Gastroesophageal sphincter (tissue), 3 donors: ENCODE measurements around the gene PFKFB4.

Experiments used
- CTCF ChIP-seq, 4 experiments: fragments of 200-600 bp in 2 of 4; fragments of 450-650 bp in 2 of 4; sonication (generic) in 1 of 4; IDR thresholded peaks; one replicate each; pipeline ENCODE4 v1.5.1; 2017 to 2019; ENCODE audit warnings: antibody characterized with exemption in 4 of 4, mild to moderate bottlenecking in 2 of 4, moderate library complexity in 2 of 4
- POLR2A ChIP-seq, 2 donors: fragments of 450-650 bp; IDR thresholded peaks; one replicate each; pipeline ENCODE4 v1.6.1; 2017; ENCODE audit warnings: antibody characterized with exemption in 2 of 2, mild to moderate bottlenecking in 2 of 2, moderate library complexity in 1 of 2
- POLR2AphosphoS5 ChIP-seq: sonication (generic); formaldehyde crosslinking; IDR thresholded peaks from one replicate; pipeline ENCODE4 v1.6.1; 2017; ENCODE audit warnings: antibody characterized with exemption

- TF ChIP-seq POLR2A (IDR thresholded peaks at IDR 0.05) (no peak), CTCF (IDR thresholded peaks at IDR 0.05) (no peak), POLR2AphosphoS5 (no peak)
Observed at GRCh38 chr3:48592519-48593087, 36.0 kb upstream of the PFKFB4 start.
